Stimulated activated naive CD8-positive, alpha-beta T cell treated with anti-CD3 and anti-CD28 coated beads, Interleukin-15, Interleukin-2, amounts not matched to agents 100 ng/mL and 50 ng/mL, for 24 hours (primary cell): ENCODE measurements around the gene MRGPRD.

Source experiments
- H3K27ac Mint-ChIP-seq: one replicate; pipeline ENCODE4 v1.8.0; 2021; ENCODE audit warnings: mild to moderate bottlenecking, mixed read lengths
- H3K27me3 Mint-ChIP-seq: one replicate; pipeline ENCODE4 v1.8.0; 2021; ENCODE audit warnings: mixed read lengths
- H3K36me3 Mint-ChIP-seq: one replicate; pipeline ENCODE4 v1.8.0; 2021; ENCODE audit warnings: low read depth, mixed read lengths
- H3K4me1 Mint-ChIP-seq: one replicate; pipeline ENCODE4 v1.8.0; 2021; ENCODE audit warnings: low read depth, mixed read lengths
- H3K4me3 Mint-ChIP-seq: one replicate; pipeline ENCODE4 v1.8.0; 2021; ENCODE audit warnings: mild to moderate bottlenecking, mixed read lengths
- H3K9me3 Mint-ChIP-seq: one replicate; pipeline ENCODE4 v1.8.0; 2021; ENCODE audit warnings: mixed read lengths

MRGPRD gene

GRCh38 chr11:68956547-68957254 lies 24.1 kb downstream of the MRGPRD start:
- Mint-ChIP-seq H3K4me1 (peaks cover 3% of the 10 kb centered on the region), H3K4me3 (no peak overlapping the region), H3K36me3 (no peaks in the 10 kb centered on the region), H3K27ac (no peak overlapping the region), H3K27me3 (no peaks in the 10 kb centered on the region), H3K9me3 (no peaks in the 10 kb centered on the region)

- Mint-ChIP-seq H3K27ac (no peak overlapping the region), H3K9me3 (no peaks in the 10 kb centered on the region), H3K4me3 (no peak overlapping the region), H3K27me3 (no peaks in the 10 kb centered on the region), H3K4me1 (peaks cover 3% of the 10 kb centered on the region), H3K36me3 (no peaks in the 10 kb centered on the region)
These were observed 24.6 kb downstream of the MRGPRD start for GRCh38 chr11:68956142-68956541.

GRCh38 chr11:68955607-68955958 lies 25.2 kb downstream of the MRGPRD start:
- no peaks in the 10 kb centered on the region for H3K9me3 Mint-ChIP-seq

GRCh38 chr11:68954836-68955606 lies 25.8 kb downstream of the MRGPRD start:
- no peaks in the 10 kb centered on the region for H3K9me3 Mint-ChIP-seq
- peaks cover 3% of the 10 kb centered on the region for H3K4me1 Mint-ChIP-seq
- H3K27me3 Mint-ChIP-seq: no peaks in the 10 kb centered on the region
- no peak overlapping the region for H3K27ac Mint-ChIP-seq
- H3K36me3 Mint-ChIP-seq: no peaks in the 10 kb centered on the region
- H3K4me3 Mint-ChIP-seq: no peak overlapping the region

More at GRCh38 chr11:68955607-68955958, 25.2 kb downstream of the MRGPRD start:
- Mint-ChIP-seq H3K27me3 (no peaks in the 10 kb centered on the region), H3K4me1 (peaks cover 3% of the 10 kb centered on the region), H3K4me3 (no peak overlapping the region), H3K27ac (no peak overlapping the region), H3K36me3 (no peaks in the 10 kb centered on the region)

- H3K27ac Mint-ChIP-seq: no peak overlapping the region
- no peaks in the 10 kb centered on the region for H3K27me3 Mint-ChIP-seq
- H3K9me3 Mint-ChIP-seq: no peaks in the 10 kb centered on the region
- H3K4me3 Mint-ChIP-seq: no peak overlapping the region
- H3K4me1 Mint-ChIP-seq: peaks cover 14% of the 10 kb centered on the region
- H3K36me3 Mint-ChIP-seq: no peaks in the 10 kb centered on the region
These were observed 30.0 kb downstream of the MRGPRD start for GRCh38 chr11:68950762-68951161.

- H3K9me3 Mint-ChIP-seq: no peaks in the 10 kb centered on the region
- H3K4me1 Mint-ChIP-seq: peaks cover 17% of the 10 kb centered on the region
These were observed 30.5 kb downstream of the MRGPRD start for GRCh38 chr11:68950270-68950669.

GRCh38 chr11:68948935-68949334 lies 31.9 kb downstream of the MRGPRD start:
- no peaks in the 10 kb centered on the region for H3K36me3 Mint-ChIP-seq
- H3K9me3 Mint-ChIP-seq: no peaks in the 10 kb centered on the region
- H3K27me3 Mint-ChIP-seq: no peaks in the 10 kb centered on the region
- no peak overlapping the region for H3K4me3 Mint-ChIP-seq
- no peak overlapping the region for H3K27ac Mint-ChIP-seq
- H3K4me1 Mint-ChIP-seq: peaks cover 15% of the 10 kb centered on the region

More at GRCh38 chr11:68950270-68950669, 30.5 kb downstream of the MRGPRD start:
- Mint-ChIP-seq H3K27me3 (no peaks in the 10 kb centered on the region), H3K36me3 (no peaks in the 10 kb centered on the region), H3K27ac (no peak overlapping the region), H3K4me3 (no peak overlapping the region)

- no peak overlapping the region for H3K4me3 Mint-ChIP-seq
- no peak overlapping the region for H3K27ac Mint-ChIP-seq
These were observed 32.3 kb downstream of the MRGPRD start for GRCh38 chr11:68948496-68948895.

GRCh38 chr11:68947151-68947550 lies 33.6 kb downstream of the MRGPRD start:
- Mint-ChIP-seq H3K4me3 (no peak overlapping the region), H3K36me3 (no peaks in the 10 kb centered on the region), H3K27ac (no peak overlapping the region), H3K27me3 (no peaks in the 10 kb centered on the region), H3K9me3 (no peaks in the 10 kb centered on the region), H3K4me1 (peaks cover 15% of the 10 kb centered on the region)

More at GRCh38 chr11:68948496-68948895, 32.3 kb downstream of the MRGPRD start:
- no peaks in the 10 kb centered on the region for H3K36me3 Mint-ChIP-seq
- no peaks in the 10 kb centered on the region for H3K27me3 Mint-ChIP-seq
- peaks cover 15% of the 10 kb centered on the region for H3K4me1 Mint-ChIP-seq
- H3K9me3 Mint-ChIP-seq: no peaks in the 10 kb centered on the region

GRCh38 chr11:68946416-68947090 lies 34.2 kb downstream of the MRGPRD start:
- H3K27me3 Mint-ChIP-seq: no peaks in the 10 kb centered on the region
- H3K27ac Mint-ChIP-seq: no peak overlapping the region
- H3K4me1 Mint-ChIP-seq: peaks cover 15% of the 10 kb centered on the region

GRCh38 chr11:68942751-68943271 lies 38.0 kb downstream of the MRGPRD start:
- H3K4me3 Mint-ChIP-seq: no peak overlapping the region
- H3K36me3 Mint-ChIP-seq: no peaks in the 10 kb centered on the region
- H3K9me3 Mint-ChIP-seq: no peaks in the 10 kb centered on the region
- peaks cover 12% of the 10 kb centered on the region for H3K4me1 Mint-ChIP-seq
- H3K27me3 Mint-ChIP-seq: no peaks in the 10 kb centered on the region
- H3K27ac Mint-ChIP-seq: no peak overlapping the region

More at GRCh38 chr11:68946416-68947090, 34.2 kb downstream of the MRGPRD start:
- Mint-ChIP-seq H3K36me3 (no peaks in the 10 kb centered on the region), H3K9me3 (no peaks in the 10 kb centered on the region), H3K4me3 (no peak overlapping the region)

- no peak overlapping the region for H3K27ac Mint-ChIP-seq
- H3K27me3 Mint-ChIP-seq: no peaks in the 10 kb centered on the region
- no peaks in the 10 kb centered on the region for H3K9me3 Mint-ChIP-seq
- no peak overlapping the region for H3K4me3 Mint-ChIP-seq
- no peaks in the 10 kb centered on the region for H3K36me3 Mint-ChIP-seq
- H3K4me1 Mint-ChIP-seq: peaks cover 11% of the 10 kb centered on the region
These were observed 38.6 kb downstream of the MRGPRD start for GRCh38 chr11:68942095-68942620.

- Mint-ChIP-seq H3K4me3 (no peak overlapping the region), H3K27ac (no peak overlapping the region), H3K27me3 (no peaks in the 10 kb centered on the region), H3K36me3 (no peaks in the 10 kb centered on the region), H3K9me3 (no peaks in the 10 kb centered on the region), H3K4me1 (peaks cover 11% of the 10 kb centered on the region)
These were observed 39.3 kb downstream of the MRGPRD start for GRCh38 chr11:68941324-68942094.

GRCh38 chr11:68940651-68941323 lies 40.0 kb downstream of the MRGPRD start:
- Mint-ChIP-seq H3K36me3 (no peaks in the 10 kb centered on the region), H3K27me3 (no peaks in the 10 kb centered on the region), H3K9me3 (no peaks in the 10 kb centered on the region), H3K27ac (no peak overlapping the region), H3K4me3 (no peak overlapping the region), H3K4me1 (peaks cover 5% of the 10 kb centered on the region)
